CD4-positive, alpha-beta T cell treated with Interleukin-12 subunit alpha and Interleukin-12 subunit beta, for 1 hour (primary cell): ENCODE measurements around the gene CLMP.
"Not testable (repeated sequence)": the region's sequence is repeated elsewhere in the genome, so short reads cannot be mapped to it uniquely, and the experiment has no call there.

Experiments
- DNase-seq: peaks from one replicate; pipeline ENCODE4 v3.0.0-alpha.2; 2020

Gene CLMP

DNA sequence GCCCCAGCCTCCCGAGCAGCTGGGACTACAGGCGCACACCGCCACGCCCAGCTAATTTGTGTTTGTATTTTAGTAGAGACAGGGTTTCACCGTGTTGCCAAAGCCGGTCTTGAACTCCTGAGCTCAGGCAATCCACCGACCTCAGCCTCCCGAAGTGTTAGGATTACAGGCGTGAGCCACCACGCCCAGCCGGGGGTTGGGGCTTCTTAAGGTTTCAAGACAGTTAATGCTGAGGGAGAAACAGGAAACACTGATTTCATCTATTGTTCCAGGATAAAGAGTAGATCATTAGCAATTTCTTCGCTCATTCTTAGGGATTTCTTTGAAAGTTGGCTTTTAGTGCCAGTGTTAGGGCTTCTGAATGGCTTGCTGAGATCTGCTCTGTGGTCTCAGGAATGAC lies 21.2 kb upstream of the CLMP start:
- no peak for DNase-seq

DNA sequence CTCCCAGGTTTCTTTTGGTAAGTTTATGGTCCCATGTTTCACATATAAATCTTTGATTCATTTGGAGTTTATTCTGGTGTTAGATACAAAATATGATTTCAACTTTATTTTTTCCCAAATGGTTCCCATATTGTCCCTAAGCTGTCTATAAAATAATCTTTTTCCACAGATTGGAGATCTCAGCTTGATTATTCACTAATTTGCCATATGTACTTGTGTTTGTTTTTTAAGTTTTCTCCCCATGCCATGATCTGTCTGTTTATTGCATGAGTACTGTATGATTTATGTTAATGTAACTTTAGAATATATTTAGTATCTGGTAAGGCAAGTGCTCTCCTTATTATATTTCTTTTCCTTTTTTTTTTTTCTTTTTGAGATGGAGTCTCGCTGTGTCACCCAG lies 19.9 kb upstream of the CLMP start:
- no peak for DNase-seq

DNA sequence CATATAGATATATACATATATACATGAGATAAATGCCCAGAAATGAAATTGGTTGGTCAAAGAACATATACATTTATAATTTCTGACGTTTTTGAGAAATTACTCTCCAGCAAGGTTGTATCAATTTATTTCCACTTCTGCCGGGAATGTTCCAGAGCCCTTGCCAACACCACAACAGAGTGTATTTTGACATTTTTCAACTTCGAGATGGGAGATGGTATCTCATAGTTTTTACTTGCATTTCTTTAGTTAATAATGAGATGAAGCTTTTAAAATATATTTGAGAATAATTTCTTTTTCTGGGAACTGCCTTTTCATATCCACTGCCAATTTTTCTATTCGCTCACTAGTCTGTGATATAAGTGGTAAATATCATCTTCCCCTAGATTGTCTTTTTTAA lies 19.3 kb upstream of the CLMP start:
- DNase-seq = no peak

DNA sequence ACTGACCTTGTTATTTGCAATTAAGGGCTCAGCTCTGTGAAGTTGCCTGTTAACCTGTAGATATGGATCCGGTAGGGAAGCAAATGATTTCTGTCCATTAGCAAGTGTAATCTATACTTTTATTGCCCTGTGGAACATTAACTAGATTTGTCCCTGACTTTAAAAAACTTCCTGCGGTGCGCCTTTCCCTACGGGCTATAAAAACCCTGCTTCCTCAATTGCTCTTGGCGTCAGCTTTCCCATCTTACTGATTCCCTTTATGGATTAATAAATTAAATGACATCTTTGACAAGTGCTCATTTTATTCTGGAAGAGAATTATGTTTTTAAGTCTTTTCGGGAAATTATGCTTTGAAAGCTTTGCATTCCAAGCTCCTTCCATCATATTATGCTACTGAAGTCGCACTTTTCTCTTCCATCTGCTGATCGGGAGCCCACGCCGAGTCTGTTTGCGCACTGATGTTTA lies 18.3 kb upstream of the CLMP start:
- no peak for DNase-seq

DNA sequence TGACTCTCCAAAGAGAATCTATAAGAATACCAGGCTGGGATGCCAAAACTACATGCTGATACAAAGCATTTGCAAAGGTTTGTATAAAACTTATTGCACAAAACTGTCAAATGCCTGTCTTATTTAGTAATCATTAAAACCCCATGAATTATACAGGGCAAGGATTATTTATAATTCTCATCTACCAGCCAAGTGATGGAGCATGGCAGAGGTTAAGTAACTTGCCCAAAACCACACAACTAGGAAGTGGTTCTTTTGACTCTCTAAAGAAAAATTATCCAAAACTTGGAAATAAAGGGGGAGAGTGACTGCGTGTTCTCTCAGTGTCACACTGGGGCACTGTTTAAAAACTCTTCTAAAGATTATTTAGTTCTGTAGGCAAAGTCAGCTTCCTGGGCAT lies 17.4 kb upstream of the CLMP start:
- DNase-seq = no peak

DNA sequence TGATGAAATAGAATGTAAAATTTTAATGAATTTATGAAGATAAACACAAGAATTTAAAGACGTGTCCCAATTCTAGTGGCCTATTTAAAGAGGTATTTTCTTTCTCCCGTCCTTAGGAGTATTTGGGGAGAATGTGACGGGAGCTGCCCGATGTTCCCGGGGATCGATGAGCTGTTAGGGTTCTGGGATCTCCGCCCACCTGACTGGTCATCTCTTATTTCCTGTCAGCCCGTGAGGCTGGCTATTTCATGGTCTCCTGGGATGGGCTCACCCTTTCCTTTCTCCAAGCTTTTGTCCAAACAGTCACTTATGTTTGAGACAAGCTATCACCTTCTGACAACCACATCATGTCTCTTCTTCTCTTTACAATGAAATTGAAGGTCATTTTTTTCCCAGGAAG lies 16.9 kb upstream of the CLMP start:
- DNase-seq = no peak

DNA sequence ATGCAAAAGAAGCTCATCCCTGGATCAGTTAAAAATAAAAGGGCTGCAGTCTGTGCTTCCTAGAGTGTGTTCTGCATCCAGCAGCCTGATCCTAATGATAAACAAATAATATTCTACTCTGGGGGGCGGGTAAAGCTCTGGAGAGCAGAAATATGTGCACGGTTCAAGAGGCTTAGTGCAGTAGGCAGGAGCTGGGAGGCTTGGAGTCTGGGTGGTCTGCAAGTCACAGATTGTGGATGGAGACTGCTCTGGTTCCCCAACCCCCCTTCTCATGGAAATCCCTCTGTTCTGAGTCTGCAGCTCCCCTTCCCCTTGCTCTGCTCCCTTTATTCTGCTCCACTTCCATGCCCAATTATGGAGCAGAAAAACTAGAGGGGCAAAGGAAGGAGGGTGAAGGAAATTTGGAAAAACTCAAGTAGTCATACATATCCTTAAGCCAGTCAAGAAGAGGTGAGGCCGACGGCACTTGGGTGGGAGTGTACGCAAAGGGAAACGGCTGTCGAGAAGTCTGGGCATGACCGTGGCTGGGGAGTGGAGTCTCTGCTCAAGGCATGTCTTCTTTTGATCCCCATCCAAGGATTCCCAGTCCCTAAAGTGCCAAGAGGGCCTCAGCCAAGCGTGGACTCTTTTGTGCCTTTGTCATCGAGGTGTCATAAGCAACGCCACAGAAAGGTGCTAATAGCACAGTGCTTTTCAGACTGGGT lies 16.3 kb upstream of the CLMP start:
- no peak for DNase-seq

DNA sequence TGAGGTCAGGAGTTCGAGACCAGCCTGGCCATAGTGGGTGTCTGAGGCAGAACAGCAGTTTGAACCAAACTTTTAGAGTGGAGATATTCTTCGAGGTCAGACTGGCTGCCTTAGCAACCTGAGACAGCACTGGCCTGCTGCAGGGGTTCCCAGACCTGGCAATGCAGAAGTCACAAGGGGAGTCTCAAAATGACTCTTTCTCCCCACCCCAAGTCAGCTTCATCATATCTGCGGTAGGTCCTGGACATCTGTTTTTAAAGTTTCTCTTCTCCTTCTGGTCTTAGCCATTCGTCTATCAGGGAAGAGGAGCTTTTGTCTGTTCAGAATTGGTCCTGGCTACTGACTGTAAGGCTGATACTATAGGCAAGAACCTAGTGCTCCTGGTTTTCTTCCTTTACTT lies 14.5 kb upstream of the CLMP start:
- no peak for DNase-seq

DNA sequence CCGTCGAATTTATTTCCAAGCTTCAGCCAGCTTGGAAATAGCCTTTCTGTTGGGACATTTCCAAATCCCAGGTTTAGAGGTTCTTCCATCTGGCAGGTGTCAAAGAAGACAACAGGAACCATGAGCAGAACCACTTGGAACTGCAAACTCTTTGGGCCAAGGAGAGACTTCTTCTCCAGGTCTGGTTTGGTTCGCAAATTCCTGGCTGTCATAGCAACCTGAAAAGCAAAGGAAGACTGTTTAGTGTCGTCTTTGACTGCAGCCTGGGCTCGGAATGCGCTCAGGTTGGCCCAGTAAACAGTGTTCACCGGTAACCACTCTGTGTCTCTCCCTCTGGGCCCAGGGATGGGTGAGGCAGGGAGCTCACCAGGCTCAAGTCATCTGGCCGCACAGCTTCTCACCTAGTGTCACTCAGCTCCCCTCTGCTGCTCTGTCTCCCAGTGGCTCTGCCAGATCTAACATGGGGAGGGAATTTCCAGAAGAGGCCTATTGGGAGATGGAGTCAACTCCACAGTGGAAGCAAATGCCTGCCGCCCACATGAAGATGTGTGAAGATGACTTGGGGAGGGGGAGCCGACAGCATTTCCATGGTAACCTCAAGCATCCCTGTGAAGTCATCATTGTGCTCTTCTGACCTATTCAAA lies 11.9 kb upstream of the CLMP start:
- DNase-seq = no peak

DNA sequence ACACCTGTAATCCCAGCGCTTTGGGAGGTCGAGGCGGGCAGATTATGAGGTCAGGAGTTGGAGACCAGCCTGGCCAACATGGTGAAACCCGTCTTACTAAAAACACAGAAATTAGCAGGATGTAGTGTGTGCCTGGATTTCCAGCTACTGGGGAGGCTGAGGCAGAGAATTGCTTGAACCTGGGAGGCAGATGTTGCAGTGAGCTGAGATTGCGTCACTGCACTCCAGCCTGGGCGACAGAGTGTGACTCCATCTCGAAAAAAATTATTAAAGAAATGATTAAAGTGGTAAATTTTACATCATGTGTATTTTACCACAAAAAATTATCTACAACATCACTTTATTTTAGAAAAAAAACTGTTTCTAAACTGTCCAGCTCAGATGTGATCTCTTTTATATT lies 11.0 kb upstream of the CLMP start:
- not testable (repeated sequence) for DNase-seq

DNA sequence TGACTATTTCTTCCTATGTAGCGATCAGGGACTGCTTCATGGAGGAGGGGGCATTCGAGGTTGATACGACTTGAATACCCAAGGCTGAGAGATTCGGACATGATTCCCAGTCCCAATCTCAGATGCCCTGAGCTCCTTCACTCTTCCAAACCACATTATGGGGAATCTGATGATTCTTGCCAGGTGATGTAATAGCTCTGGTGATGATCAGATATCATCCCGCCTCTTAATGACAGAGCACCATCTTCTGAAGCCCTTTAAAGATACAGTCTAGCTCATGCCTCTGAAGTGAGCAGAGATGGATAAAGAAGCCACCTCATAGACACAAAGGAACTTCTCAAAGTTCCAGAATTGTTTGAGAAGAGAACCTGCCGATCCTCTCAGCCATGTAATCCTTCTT lies 8.9 kb upstream of the CLMP start:
- no peak for DNase-seq

DNA sequence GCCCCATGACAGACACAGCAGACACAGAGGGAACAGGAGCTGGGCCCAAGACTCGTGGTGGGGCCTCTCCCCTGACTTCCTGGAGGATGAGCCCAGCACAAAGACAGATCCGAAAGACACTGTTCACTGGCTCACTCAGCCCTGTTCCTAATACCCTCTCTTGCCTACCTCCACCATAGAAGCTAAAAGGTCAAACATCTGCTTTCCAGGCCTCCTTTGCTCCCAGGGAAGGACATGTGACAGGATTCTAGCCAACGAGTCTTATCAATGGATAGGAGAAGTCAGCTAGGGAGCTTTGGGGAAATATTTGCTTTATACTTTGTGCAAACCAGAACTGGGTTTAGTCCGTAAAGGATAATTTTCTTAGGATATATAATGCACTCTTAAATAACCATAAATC lies 8.4 kb upstream of the CLMP start:
- DNase-seq = no peak

DNA sequence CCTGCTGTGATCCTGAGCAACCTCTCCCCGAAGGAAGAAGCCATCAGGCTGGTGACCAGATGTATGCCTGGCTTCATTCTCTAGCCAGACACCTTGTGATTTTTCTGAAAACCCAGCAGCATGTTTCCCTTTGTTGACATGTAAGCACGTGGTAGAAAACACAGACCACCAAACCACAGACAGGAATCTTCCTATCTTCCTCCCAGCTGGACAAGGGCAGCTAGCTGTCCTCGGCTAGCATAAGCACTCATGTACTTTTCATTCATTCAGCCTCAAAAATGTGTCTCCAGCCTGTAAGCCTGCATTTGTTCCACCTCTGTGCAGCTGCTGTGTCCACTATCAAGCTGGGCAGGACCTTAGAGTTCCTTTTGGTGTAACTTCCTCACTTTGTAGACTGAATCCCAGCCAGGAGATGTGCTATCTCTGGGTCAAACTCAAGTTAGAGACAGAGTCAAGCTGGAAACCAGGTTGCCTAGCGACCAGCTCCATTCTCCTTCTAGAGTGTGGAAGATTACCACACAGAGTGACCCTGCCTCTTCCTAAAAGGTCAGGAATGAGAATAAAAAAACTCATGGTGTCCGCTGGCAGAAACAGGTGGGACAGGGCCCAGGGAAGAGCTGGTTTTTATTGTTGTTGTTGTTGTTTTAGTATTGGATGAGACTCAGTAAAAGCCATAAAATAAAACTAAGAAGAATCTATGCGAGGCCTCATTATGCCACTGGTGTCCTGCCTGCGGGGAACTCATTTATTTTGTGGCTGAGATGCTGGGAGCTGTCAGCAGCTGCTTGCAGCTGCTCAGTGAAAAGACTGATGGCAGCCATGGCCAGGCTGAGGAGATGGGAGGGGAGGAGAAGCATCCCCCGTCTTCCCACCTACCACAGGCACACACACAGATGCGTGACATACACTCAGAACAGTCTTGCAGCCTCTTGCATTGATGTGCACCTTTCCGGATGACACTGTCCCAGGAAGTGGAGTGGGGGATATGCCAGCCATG lies 7.4 kb upstream of the CLMP start:
- DNase-seq = no peak

DNA sequence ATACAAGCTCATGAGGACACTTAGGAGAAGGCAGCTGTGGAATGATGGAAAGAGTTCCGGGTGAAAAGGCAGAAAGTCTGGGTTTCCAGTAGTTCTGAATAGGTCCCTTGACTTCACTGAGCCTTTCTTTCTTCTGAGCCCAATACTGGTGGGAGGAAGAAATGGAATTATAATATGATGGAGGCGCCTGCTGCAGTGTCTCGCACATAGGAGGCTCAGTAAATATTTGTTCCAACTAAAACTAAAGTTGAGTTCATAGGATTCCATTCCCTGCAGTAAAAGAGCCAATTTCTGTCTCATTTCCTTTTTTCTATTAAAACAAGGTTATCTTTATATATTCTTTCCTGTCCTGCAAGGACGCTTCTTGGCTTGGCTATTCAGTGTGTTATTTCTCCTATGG lies 5.2 kb upstream of the CLMP start:
- no peak for DNase-seq

DNA sequence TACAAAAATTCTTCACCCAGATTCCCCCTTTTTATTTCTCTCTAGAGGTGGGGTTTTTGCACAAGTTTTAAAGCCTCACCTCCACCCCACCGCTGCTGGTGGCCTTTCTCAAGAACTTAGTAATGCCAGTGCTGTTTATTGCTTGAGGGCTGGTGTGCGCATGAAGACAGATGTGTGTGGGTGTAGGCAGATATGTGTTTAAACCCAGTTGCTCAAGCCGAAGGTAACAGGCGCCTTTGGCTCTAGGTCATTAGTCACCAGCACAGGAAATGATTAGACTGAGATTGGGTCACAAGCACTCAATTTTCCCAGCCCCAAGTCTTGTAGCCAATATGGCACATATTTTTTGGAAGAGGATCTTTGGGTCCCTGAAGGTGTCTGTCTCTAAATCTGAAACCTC lies 2.7 kb upstream of the CLMP start:
- no peak for DNase-seq

DNA sequence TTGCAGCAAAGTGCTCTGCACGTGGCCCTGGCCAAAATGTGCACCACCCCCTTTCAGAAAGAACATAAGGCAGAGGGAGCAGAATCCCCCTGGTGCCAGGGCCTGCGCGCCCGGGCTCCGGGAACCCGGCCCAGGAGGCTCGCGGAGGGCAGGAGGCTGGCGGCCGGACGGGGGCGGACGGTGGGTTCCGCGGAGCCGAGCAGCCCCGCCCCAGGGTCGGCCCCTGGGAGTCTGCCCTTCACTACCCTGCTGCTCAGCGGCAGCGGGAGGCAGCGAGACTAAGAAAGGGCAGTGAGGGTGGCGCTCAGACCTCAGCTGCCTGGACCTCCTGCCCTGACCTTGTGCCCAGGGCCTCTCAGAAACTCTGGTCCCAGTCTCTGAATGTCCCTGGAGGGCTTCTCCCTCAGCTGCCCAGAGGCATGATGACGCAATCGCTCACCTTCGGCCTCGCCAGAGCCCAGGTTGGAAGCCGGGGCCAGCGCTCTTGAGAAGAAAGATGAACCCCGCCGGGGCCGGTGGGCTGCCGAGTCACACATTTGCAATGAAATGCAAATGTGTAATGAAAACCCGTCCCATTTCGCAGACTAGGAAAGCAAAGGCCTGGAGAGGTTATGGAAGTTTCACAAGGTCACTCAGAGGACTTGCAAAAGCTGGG lies 1.1 kb upstream of the CLMP start:
- DNase-seq = no peak

DNA sequence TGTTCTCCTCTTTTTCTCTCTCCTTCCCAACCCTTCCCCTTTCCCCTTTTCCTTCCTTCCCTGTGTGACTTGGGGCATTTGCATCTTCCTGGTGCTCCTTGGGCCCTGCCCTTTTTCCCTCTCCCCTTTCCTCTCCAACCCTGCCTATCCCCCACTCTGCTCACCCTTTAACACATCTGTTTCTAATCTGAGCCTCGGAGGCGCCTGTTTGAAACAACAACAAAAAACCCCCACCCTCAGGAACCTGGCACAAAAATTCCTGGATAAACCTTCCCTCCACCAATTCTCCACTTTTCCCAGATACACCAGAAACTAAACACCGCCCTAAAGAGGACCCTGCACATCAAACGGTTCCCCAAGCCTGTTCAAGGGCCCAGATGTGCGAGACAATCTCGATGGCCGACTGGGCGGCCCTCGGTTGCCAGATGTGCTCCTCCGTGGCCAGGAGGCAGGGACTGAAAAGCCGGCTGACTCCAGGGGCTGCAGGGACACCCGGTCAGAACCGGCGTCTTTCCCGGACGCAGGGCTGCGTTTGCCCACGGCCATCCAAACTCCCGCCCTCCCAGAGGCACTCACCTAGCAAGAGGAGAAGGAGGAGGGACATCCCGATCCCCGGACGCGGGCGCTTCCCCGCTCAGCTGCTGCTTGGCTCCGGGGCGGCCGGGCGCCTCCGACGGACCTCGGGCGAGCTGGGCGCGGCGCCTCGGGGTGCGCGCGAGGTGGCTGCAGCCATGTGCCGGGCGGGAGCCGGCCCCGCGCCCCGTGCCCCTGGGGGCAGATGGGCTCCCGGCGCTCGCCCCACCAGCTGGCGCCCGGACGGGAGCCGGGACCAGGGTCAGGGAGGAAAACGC lies 486 bp downstream of the CLMP start:
- no peak for DNase-seq

DNA sequence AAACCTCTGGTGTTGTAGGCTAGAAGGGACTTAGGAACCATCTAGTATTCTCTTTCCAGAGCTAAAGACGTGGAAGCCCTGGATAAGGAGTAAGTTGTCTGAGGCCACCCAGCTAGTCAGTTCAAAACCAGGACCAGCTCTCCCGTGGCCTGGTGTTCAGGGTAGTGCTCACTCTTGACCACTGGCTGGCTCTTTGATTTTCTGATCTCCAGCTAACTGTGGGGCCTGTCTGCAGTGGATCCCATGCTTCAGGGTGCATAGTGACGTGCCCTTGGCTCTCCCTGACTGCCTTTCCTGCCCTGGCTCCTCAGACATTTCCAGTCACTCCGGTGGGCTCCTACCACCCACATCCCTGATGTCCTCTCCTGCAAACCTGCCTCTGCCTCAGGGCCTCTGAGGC lies 1.3 kb downstream of the CLMP start:
- DNase-seq = no peak

DNA sequence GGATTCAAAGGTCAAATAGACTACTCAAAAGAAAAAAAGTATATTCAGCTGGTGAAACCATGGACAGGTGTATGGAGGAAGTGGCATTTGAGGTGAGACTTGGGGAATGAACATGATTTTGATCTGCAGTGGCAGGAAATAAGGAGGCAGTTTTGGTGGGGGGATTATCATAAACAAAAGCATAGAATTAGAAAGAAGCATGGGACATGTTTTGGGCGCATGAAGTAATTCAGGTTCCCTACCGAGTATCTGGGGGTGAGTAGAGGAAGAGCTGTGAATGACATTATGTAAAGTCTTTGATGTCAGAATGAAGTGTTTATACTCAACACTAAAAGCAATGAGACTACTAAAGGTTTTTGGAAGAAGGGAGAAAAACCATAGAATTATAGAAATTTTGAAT lies 3.1 kb downstream of the CLMP start:
- no peak for DNase-seq

DNA sequence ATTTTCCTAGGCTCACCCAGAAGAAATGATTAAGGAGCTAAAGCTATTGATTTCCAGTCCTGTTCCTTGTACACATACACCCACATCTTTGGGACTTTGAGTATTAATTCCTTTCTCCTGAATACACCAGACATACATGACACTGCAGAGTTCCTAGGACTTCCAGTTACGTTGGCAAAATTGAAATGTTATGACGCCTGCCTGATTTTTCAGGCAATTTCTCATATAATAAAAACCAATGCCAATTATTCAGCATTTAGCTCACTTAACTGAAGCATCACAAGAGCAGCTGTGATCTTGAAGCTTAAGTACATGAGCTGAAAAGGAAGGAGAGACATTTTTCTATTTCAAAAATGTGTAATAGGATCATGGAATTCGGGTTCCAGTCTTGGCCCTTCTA lies 4.5 kb downstream of the CLMP start:
- no peak for DNase-seq

DNA sequence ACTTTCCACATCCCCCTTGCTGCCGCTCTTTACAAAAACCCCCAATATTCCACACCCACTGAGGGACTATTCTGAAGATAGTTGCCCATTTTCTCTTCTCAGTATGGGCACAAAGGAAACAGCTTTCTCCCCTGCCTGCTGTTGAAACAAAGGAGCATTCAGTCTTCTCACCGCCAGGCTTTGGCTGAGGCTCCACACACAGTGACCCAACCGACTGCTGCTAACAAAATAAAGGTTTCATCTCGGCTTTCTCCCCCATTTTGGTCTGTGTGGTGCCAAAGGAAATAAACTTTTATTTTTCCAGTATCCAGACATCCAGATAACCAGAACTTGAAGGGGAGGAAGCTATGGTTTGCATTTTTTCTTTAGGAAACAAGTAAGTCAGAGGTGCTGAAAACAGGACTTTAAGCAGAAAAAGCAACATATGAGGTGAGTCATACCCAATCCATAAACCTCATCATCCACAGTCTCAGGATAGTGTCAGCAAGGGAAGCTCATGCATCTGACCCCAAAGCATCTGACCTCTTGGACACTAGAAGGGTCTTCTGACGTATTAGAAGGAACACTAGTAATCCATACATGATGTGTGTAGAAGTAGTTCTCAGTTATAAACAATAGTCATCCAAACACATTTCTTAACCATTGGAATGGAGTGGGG lies 6.4 kb downstream of the CLMP start:
- DNase-seq = no peak
